GM06990 (cell line): Measurements from ENCODE around the gene GLCCI1.

Experiments
- DNase-seq: peaks from one replicate; pipeline ENCODE4 v3.0.0-alpha.2; 2011; ENCODE audit not compliant: insufficient read length; ENCODE audit errors: extremely low read depth
- H3K27me3 ChIP-seq: replicated peaks from 2 replicates; pipeline ENCODE4 v1.6.0; 2011; ENCODE audit warnings: low read length; ENCODE audit not compliant: control insufficient read depth, insufficient read depth
- H3K36me3 ChIP-seq: 2 replicates; pipeline ENCODE4 v1.5.1; 2011; ENCODE audit warnings: low read length; ENCODE audit not compliant: control insufficient read depth, insufficient read depth
- H3K4me3 ChIP-seq: replicated peaks from 2 replicates; pipeline ENCODE4 v1.5.1; 2011; ENCODE audit warnings: low read depth, mild to moderate bottlenecking, control low read depth, low read length
- CTCF ChIP-seq: IDR thresholded peaks from 2 replicates; pipeline ENCODE4 v1.5.1; 2011; ENCODE audit warnings: low read length, control low read depth, mild to moderate bottlenecking, inconsistent platforms; ENCODE audit not compliant: insufficient read depth, poor library complexity, severe bottlenecking

The GLCCI1 gene

GRCh38 chr7:8063706-8064297 lies 95.2 kb downstream of the GLCCI1 start:
- H3K27me3 ChIP-seq, result no peaks in the 10 kb centered on the region
- no peak overlapping the region for H3K4me3 ChIP-seq
- DNase-seq, result no peak
- no peak for TF ChIP-seq CTCF
- H3K36me3 ChIP-seq, result peaks cover under 1% of the 10 kb centered on the region

- Histone ChIP-seq H3K27me3 (no peaks in the 10 kb centered on the region), H3K4me3 (no peak overlapping the region), H3K36me3 (peaks cover 7% of the 10 kb centered on the region)
- DNase-seq, result no peak
- TF ChIP-seq CTCF, result no peak
Measured at GRCh38 chr7:8064828-8065227, 96.2 kb downstream of the GLCCI1 start.

- no peak for TF ChIP-seq CTCF
- Histone ChIP-seq H3K36me3 (peaks cover 7% of the 10 kb centered on the region), H3K27me3 (no peaks in the 10 kb centered on the region), H3K4me3 (no peak overlapping the region)
- DNase-seq, result no peak
Measured at GRCh38 chr7:8065356-8065813, 96.8 kb downstream of the GLCCI1 start.

- no peak for DNase-seq
Measured at GRCh38 chr7:8068892-8069686, 100.5 kb downstream of the GLCCI1 start.

GRCh38 chr7:8070451-8071180 lies 102.0 kb downstream of the GLCCI1 start:
- Histone ChIP-seq H3K27me3 (no peaks in the 10 kb centered on the region), H3K36me3 (peaks cover 14% of the 10 kb centered on the region), H3K4me3 (no peak overlapping the region)
- TF ChIP-seq CTCF, result no peak
- no peak for DNase-seq

More at GRCh38 chr7:8068892-8069686, 100.5 kb downstream of the GLCCI1 start:
- TF ChIP-seq CTCF, result no peak
- Histone ChIP-seq H3K4me3 (no peak overlapping the region), H3K27me3 (no peaks in the 10 kb centered on the region), H3K36me3 (peaks cover 11% of the 10 kb centered on the region)
